AG09319 (cell line): Measurements from ENCODE around the gene CDH4.

Source experiments
- DNase-seq: peaks from one replicate; pipeline ENCODE4 v3.0.0-alpha.2; 2010; ENCODE audit warnings: low read depth; ENCODE audit errors: extremely low read depth
- CTCF ChIP-seq: IDR thresholded peaks from 2 replicates; pipeline ENCODE4 v1.5.1; 2011; ENCODE audit warnings: low read depth, mild to moderate bottlenecking, inconsistent platforms, low read length, moderate library complexity

CDH4 gene

GRCh38 chr20:61520076-61520892, 268.2 kb downstream of the CDH4 start:
- TF ChIP-seq CTCF, result no peak
- DNase-seq, result no peak

- no peak for DNase-seq
- no peak for TF ChIP-seq CTCF
Observed at GRCh38 chr20:61520893-61521460, 268.9 kb downstream of the CDH4 start.

- DNase-seq, result no peak
- no peak for TF ChIP-seq CTCF
Observed at GRCh38 chr20:61521687-61522420, 269.8 kb downstream of the CDH4 start.

GRCh38 chr20:61522498-61523090, 270.5 kb downstream of the CDH4 start:
- no peak for DNase-seq
- TF ChIP-seq CTCF, result no peak

- TF ChIP-seq CTCF, result no peak
- DNase-seq, result no peak
Observed at GRCh38 chr20:61523145-61523544, 271.1 kb downstream of the CDH4 start.

GRCh38 chr20:61524951-61525666, 273.0 kb downstream of the CDH4 start:
- DNase-seq, result no peak
- TF ChIP-seq CTCF, result no peak
